PC-3 (cell line): ENCODE measurements around the gene MAP2K7. TPM values are rescaled to one million over a fixed set of nuclear protein-coding genes. Genes with fewer than 3 reads are reported as not detected.

ENCODE experiments used
- ATAC-seq: fragments of 200-7000 bp; cut with Tn5 transposase; 2 replicates; pipeline ENCODE4 v1.9.1; 2020; ENCODE audit warnings: mild to moderate bottlenecking, moderate library complexity
- BruUV-seq: library from RNA; stranded (reverse); fragments of 400-500 nt; replicated peaks from 2 replicates; lab custom pipeline; 2021; lab: Mats Ljungman, UMichigan
- CTCF ChIA-PET: fragments of 300-600 bp; sonication (Branson Sonifier 250); formaldehyde crosslinking; loops from one replicate; lab custom pipeline; 2022; ENCODE audit warnings: antibody characterized with exemption; lab: Charles Lee
- POLR2A ChIA-PET: fragments of 300-600 bp; sonication (Branson Sonifier 250); formaldehyde crosslinking; loops from one replicate; lab custom pipeline; 2022; ENCODE audit warnings: antibody characterized with exemption; ENCODE audit not compliant: unreplicated experiment; lab: Charles Lee
- DNase-seq: peaks from one replicate; pipeline ENCODE4 v3.0.0-alpha.2; 2015
- H2AFZ ChIP-seq: fragments of 300-600 bp; sonication (generic); 2 replicates; pipeline ENCODE4 v1.6.0; 2016; ENCODE audit warnings: antibody characterized with exemption, low read length
- H3F3A ChIP-seq: fragments of 300-600 bp; sonication (generic); one replicate; pipeline ENCODE4 v1.6.0; 2017; ENCODE audit warnings: antibody characterized with exemption, low read length, control low read depth, mild to moderate bottlenecking; ENCODE audit not compliant: unreplicated experiment
- H3K27ac ChIP-seq: fragments of 300-600 bp; sonication (generic); 2 replicates; pipeline ENCODE4 v1.5.1; 2016; ENCODE audit warnings: mild to moderate bottlenecking, low read length
- H3K27me3 ChIP-seq: fragments of 300-600 bp; sonication (generic); 2 replicates; pipeline ENCODE4 v1.6.1; 2016; ENCODE audit warnings: low read length, mixed read lengths
- H3K36me3 ChIP-seq: fragments of 300-600 bp; sonication (generic); 2 replicates; pipeline ENCODE4 v1.6.1; 2016; ENCODE audit warnings: low read depth, mixed run types, low read length, mixed read lengths
- H3K4me1 ChIP-seq: fragments of 300-600 bp; sonication (generic); 2 replicates; pipeline ENCODE4 v1.5.1; 2016; ENCODE audit warnings: low read length; ENCODE audit not compliant: insufficient read depth
- H3K4me2 ChIP-seq: fragments of 300-600 bp; sonication (generic); 2 replicates; pipeline ENCODE4 v1.6.0; 2016; ENCODE audit warnings: low read length
- H3K4me3 ChIP-seq: fragments of 300-600 bp; sonication (generic); 2 replicates; pipeline ENCODE4 v1.5.1; 2016; ENCODE audit warnings: mild to moderate bottlenecking, low read length, mixed read lengths
- H3K79me2 ChIP-seq: fragments of 300-600 bp; sonication (generic); 2 replicates; pipeline ENCODE4 v1.6.1; 2017; ENCODE audit warnings: low read length, mixed read lengths
- H3K9ac ChIP-seq: fragments of 300-600 bp; sonication (generic); 2 replicates; pipeline ENCODE4 v1.6.0; 2016; ENCODE audit warnings: mild to moderate bottlenecking, low read length
- H3K9me2 ChIP-seq: fragments of 300-600 bp; sonication (generic); replicated peaks from 2 replicates; pipeline ENCODE4 v1.6.1; 2016; ENCODE audit warnings: mixed run types, low read length, mixed read lengths
- H3K9me3 ChIP-seq: fragments of 300-600 bp; sonication (generic); 2 replicates; pipeline ENCODE4 v1.6.1; 2016; ENCODE audit warnings: low read length, mixed read lengths
- H4K20me1 ChIP-seq: fragments of 300-600 bp; sonication (generic); 2 replicates; pipeline ENCODE4 v1.6.1; 2016; ENCODE audit warnings: low read length, mixed read lengths
- CTCF ChIP-seq: fragments of 300-600 bp; sonication (generic); conservative IDR thresholded peaks from 2 replicates; pipeline ENCODE4 v1.5.1; 2017; ENCODE audit warnings: antibody characterized with exemption, low read depth, mild to moderate bottlenecking, low read length
- EZH2 ChIP-seq: fragments of 300-600 bp; sonication (generic); IDR thresholded peaks from one replicate; pipeline ENCODE4 v1.6.1; 2017; ENCODE audit warnings: antibody characterized with exemption, mild to moderate bottlenecking, low read length; ENCODE audit not compliant: unreplicated experiment
- EZH2phosphoT487 ChIP-seq: fragments of 300-600 bp; sonication (generic); IDR thresholded peaks from 2 replicates; pipeline ENCODE4 v1.6.1; 2018; ENCODE audit warnings: mild to moderate bottlenecking, antibody characterized with exemption, low read length, borderline replicate concordance
- intact Hi-C: fragments of 100-400 bp; cut with micrococcal nuclease; formaldehyde crosslinking; loops from 2 replicates; pipeline ENCODE4 v1.9.0; 2023
- total RNA-seq: library from RNA; depleted of rRNA; stranded (reverse); fragments of >200 nt; gene quantifications from 2 replicates; pipeline ENCODE4 v1.2.3, GENCODE V29; 2014

MAP2K7 gene
- total RNA-seq, 1 experiment from 2014 or later, result 39.3 TPM

- ChIA-PET POLR2A (interaction anchor here (0.5 to 1.1 kb wide), 5 partner anchors 16 to 75 kb away, joined by 3 to 8 read pairs (median 4); partner anchors contain the start of gene MAP2K7), CTCF (interaction anchor here (0.6 to 1.9 kb wide), 12 partner anchors 16 to 382 kb away, joined by 3 to 23 read pairs (median 4); partner anchors contain the start of genes LRRC8E, MAP2K7 and SNAPC2)
These were observed 34.2 kb upstream of the MAP2K7 start for GRCh38 chr19:7869453-7869909.

GRCh38 chr19:7869910-7870511 is 33.7 kb upstream of the MAP2K7 start:
- H3K27me3 ChIP-seq, result no peaks in the 10 kb centered on the region
- intact Hi-C loops, result loop anchor here (2.0 kb wide), 2 partner anchors 41 to 51 kb away; partner anchors contain the start of gene SNAPC2
- no peaks in the 10 kb centered on the region for H4K20me1 ChIP-seq
- DNase-seq, result peak; percentile 87
- H3K4me1 ChIP-seq, result peaks cover 24% of the 10 kb centered on the region
- no peak for TF ChIP-seq EZH2phosphoT487
- TF ChIP-seq CTCF, result no peak
- no peak for TF ChIP-seq EZH2
- peak overlapping the region; percentile 28; the same call in 1 of the 2 replicates for H3K27ac ChIP-seq
- POLR2A ChIA-PET, result interaction anchor here (0.5 to 1.1 kb wide), 4 partner anchors 16 to 39 kb away, joined by 3 to 5 read pairs (median 4); partner anchors contain the start of gene MAP2K7
- peak overlapping the region; percentile 93 for H2AFZ ChIP-seq
- peaks cover 10% of the 10 kb centered on the region for H3F3A ChIP-seq
- no peaks in the 10 kb centered on the region for H3K9me2 ChIP-seq
- H3K9me3 ChIP-seq, result no peaks in the 10 kb centered on the region
- H3K9ac ChIP-seq, result peak overlapping the region; percentile 39
- peak; percentile 12 for ATAC-seq
- H3K79me2 ChIP-seq, result no peaks in the 10 kb centered on the region
- H3K4me3 ChIP-seq, result peak overlapping the region; percentile 72
- CTCF ChIA-PET, result interaction anchor here (0.6 to 1.9 kb wide), 11 partner anchors 16 to 382 kb away, joined by 3 to 23 read pairs (median 6); partner anchors contain the start of genes LRRC8E, MAP2K7 and SNAPC2
- no TSS peak for BruUV-seq
- H3K36me3 ChIP-seq, result no peaks in the 10 kb centered on the region
- peak overlapping the region; percentile 98 for H3K4me2 ChIP-seq

More at GRCh38 chr19:7869453-7869909, 34.2 kb upstream of the MAP2K7 start:
- Histone ChIP-seq H3K36me3 (no peaks in the 10 kb centered on the region), H3K9me3 (no peaks in the 10 kb centered on the region), H4K20me1 (no peaks in the 10 kb centered on the region), H3F3A (peaks cover 10% of the 10 kb centered on the region), H3K9ac (peak overlapping the region; percentile 39), H3K4me2 (peak overlapping the region; percentile 98), H3K79me2 (no peaks in the 10 kb centered on the region), H3K4me3 (peak overlapping the region; percentile 72), H3K4me1 (peaks cover 24% of the 10 kb centered on the region), H3K27me3 (no peaks in the 10 kb centered on the region), H3K9me2 (no peaks in the 10 kb centered on the region), H3K27ac (peak overlapping the region; percentile 28; the same call in 1 of the 2 replicates), H2AFZ (peak overlapping the region; percentile 93)
- TF ChIP-seq EZH2 (no peak), CTCF (peak; percentile 33; the same call in 1 of the 2 replicates)
- DNase-seq (peak; percentile 80), ATAC-seq (peak; percentile 48)
- no TSS peak for BruUV-seq
- intact Hi-C loops, result loop anchor here (2.0 kb wide), 2 partner anchors 41 to 51 kb away; partner anchors contain the start of gene SNAPC2
